ENCODE data around the gene FOXN3.

FOXN3 gene

DNA sequence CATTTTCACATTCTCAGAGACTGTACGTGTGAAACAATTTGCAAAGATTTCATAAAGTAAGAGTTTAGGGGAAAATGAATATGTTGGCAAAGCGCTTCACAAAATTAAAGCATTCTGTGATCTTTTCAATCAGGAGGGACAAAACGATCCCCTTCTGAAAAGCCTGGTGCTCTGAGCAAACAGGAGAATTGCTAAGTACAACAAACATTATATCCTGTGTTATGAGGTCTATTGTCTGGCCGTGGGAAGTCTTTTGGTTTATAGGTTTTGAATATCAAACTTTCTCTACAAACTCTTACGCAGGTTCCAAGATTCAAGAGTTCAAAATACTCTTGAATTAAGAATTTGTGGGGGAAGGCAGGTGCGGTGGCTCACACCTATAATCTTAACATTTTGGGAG, 7.2 kb upstream of the FOXN3 start:
- DNase-seq (ENCODE audit: low spot score), result no peak

DNA sequence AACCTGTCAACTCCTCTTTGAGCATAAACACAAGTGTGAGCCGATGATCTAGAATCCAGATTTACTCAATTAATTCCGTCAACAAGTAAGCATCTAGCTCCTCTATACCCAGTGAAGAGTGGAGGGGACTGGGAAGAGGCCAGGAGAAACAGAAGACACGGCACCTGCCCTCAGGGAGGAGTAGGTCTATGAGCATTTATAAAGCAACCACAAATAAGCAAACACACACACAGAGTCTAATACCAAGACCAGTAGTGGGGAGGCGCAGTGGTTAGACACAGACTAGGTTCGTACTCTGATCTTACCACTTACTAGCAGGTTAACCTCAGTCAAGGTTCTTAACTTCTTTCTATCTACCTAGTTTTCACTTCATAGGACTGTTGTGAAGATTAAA, 5.9 kb upstream of the FOXN3 start:
- TF ChIP-seq CTCF (IDR thresholded peaks at IDR 0.05; ENCODE audit: extremely low read depth, missing control alignments), result no peak

More for the DNA sequence above, 7.2 kb upstream of the FOXN3 start:
- no peak for TF ChIP-seq CTCF (IDR thresholded peaks at IDR 0.05; ENCODE audit: extremely low read depth, missing control alignments)

DNA sequence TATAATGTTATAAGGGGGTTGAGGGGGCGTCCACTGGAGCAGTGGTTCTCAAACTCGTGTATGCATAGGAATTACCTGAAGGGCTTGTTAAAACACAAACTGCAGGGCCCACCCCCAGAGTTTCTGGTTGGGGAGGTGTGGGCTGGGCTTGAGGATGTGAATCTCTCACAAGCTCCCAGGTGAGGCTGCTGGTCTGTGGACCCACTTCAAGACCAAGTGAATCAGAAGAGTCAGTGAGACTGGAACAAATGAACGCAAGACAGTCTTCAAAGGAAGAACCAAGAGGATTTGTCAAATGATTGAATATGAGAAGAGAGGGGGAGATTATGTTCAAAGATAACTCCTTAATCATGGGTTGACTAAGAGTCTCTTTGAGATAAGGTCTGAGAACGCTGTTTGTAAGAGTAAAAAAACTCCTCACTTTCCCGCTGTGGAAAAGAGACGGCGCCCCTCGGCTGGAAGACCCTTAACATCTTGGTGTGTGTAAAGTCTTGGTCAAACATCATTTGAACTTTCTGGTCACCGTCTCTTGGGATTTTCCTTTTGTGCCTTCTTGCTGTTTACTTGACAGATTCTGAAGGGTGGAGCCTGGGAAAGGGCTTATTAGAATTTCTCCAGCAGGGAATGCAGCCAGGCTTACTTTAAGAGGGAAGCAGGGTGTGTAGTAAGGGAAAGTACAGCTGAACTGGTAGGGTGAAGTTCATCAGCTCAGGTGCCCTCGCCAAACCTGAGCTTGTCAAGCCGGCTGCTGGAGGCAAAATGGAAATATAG, 5.3 kb upstream of the FOXN3 start:
- no peak for TF ChIP-seq CTCF (IDR thresholded peaks at IDR 0.05; ENCODE audit: extremely low read depth, missing control alignments)
- no peak for DNase-seq (ENCODE audit: low spot score)

More for the DNA sequence above, 5.9 kb upstream of the FOXN3 start:
- no peak for DNase-seq (ENCODE audit: low spot score)

DNA sequence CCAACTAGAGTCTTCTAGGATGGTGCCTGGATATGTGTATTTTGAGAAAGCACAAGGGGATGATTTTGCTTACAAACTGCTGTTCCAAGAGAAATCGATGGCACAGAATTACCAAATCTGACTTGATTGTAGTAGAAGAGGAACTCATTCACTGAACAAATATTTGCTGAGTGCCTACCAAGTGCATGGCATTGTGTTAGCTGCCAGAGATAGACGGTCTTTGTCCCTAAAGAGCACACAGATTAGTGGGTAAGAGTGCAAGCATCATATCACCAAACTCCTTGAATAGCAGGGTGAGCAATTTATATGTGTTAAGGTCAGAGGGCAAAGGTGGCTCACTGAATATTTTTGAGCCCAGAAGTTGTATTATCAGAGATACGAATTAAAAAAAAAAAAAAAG, 3.5 kb upstream of the FOXN3 start:
- DNase-seq (ENCODE audit: low spot score), result no peak
- TF ChIP-seq CTCF (IDR thresholded peaks at IDR 0.05; ENCODE audit: extremely low read depth, missing control alignments), result no peak

GRCh38 chr14:89419973-89420482, 3.0 kb upstream of the FOXN3 start:
- TF ChIP-seq CTCF (IDR thresholded peaks at IDR 0.05; ENCODE audit: extremely low read depth, missing control alignments), result no peak
- DNase-seq (ENCODE audit: low spot score), result no peak

DNA sequence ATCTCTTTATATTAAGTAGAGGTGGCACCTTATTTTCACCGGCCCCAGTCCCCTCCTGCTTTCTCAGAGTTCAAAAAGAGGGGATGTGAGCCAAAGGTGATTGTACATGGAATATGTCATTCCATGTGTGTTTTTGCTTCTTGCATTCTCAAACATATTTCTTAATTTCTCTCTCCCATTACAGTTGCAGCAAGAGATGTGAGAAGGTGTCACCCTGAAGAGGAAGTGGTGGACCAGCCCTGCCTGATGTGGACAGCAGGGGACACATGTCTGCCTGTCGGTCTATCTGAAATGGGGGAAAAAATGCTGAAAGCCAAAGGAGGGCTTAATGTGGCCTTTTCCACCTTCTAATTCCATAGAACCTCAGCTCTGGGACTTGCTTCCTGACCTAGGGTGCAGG, 1.9 kb upstream of the FOXN3 start:
- no peak for TF ChIP-seq CTCF (IDR thresholded peaks at IDR 0.05; ENCODE audit: extremely low read depth, missing control alignments)
- no peak for DNase-seq (ENCODE audit: low spot score)

GRCh38 chr14:89418452-89418851, 1.4 kb upstream of the FOXN3 start:
- DNase-seq (ENCODE audit: low spot score), result no peak
- TF ChIP-seq CTCF (IDR thresholded peaks at IDR 0.05; ENCODE audit: extremely low read depth, missing control alignments), result no peak
